IPS-15b (cell line): ENCODE data around the gene ATP10A.

ENCODE experiments used
- H3K27me3 ChIP-seq: one replicate; pipeline ENCODE4 v1.6.1; 2013; ENCODE audit warnings: low read length; ENCODE audit not compliant: control insufficient read depth, insufficient read depth
- H3K36me3 ChIP-seq: one replicate; pipeline ENCODE4 v1.6.1; 2013; ENCODE audit warnings: low read length; ENCODE audit not compliant: control insufficient read depth, insufficient read depth
- H3K4me1 ChIP-seq: one replicate; pipeline ENCODE4 v1.6.1; 2013; ENCODE audit warnings: mild to moderate bottlenecking, low read length; ENCODE audit not compliant: control insufficient read depth, insufficient read depth
- H3K4me3 ChIP-seq: one replicate; pipeline ENCODE4 v1.5.1; 2013; ENCODE audit warnings: low read depth, low read length
- H3K9ac ChIP-seq: one replicate; pipeline ENCODE4 v1.6.1; 2013; ENCODE audit warnings: low read depth, mild to moderate bottlenecking, low read length
- H3K9me3 ChIP-seq: one replicate; pipeline ENCODE4 v1.6.1; 2013; ENCODE audit warnings: mild to moderate bottlenecking, low read length; ENCODE audit not compliant: control insufficient read depth, insufficient read depth

The ATP10A gene

DNA sequence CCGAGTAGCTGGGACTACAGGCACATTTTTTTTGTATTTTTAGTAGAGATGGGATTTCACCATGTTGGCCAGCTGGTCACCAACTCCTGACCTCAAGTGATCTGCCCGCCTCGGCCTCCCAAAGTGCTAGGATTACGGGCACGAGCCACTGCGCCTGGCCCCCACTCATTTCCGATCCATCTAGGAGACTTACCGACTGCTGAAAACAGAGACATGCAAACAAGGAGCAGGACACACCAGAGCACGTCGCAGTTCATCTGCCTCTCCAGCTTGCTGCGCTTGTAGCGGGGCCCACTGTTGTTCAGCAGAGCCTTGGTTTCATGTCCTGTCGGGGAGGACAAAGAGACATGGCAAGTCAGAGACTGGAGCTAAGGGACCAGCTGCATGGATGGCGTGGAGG lies 137.4 kb downstream of the ATP10A start:
- Histone ChIP-seq H3K9ac (no peak overlapping the region), H3K9me3 (no peaks in the 10 kb centered on the region), H3K36me3 (no peaks in the 10 kb centered on the region), H3K4me3 (no peak overlapping the region), H3K4me1 (peaks cover 2% of the 10 kb centered on the region), H3K27me3 (no peaks in the 10 kb centered on the region)

DNA sequence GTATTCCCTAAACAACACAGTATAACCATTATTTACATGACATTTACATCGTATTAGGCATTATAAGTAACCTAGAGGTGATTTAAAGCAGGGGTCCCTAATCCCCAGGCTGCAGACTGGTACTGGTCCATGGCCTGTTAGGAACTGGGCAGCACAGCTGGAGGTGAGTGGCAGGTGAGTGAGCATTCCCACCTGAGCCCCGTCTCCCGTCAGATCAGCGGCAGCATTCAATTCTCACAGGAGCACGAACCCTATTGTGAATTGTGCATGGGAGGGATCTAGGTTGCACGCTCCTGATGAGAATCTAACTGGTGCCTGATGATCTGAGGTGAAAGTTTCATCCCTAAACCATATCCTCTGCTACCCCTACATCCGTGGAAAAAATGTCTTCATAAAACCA lies 138.2 kb downstream of the ATP10A start:
- Histone ChIP-seq H3K9ac (no peak overlapping the region), H3K4me1 (peaks cover 2% of the 10 kb centered on the region), H3K9me3 (no peaks in the 10 kb centered on the region), H3K27me3 (no peaks in the 10 kb centered on the region), H3K36me3 (no peaks in the 10 kb centered on the region), H3K4me3 (no peak overlapping the region)

DNA sequence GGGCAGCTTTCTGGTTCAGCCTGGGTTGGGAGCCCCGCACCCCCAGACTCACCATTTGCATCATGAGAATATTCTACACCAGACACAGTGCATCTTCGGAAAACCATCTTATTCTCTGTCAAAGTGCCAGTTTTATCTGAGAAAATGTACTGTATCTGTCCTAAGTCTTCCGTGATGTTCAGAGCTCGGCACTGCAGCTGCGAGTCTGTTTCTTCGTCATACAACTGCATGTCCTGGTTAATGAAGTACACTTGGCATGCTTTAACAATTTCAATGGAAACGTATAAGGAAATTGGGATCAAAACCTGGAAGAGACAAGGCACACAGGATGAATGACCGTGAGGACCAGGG lies 141.5 kb downstream of the ATP10A start:
- peaks cover 2% of the 10 kb centered on the region for H3K4me1 ChIP-seq
- H3K9me3 ChIP-seq, result no peaks in the 10 kb centered on the region
- H3K4me3 ChIP-seq, result no peak overlapping the region
- H3K36me3 ChIP-seq, result no peaks in the 10 kb centered on the region
- H3K9ac ChIP-seq, result no peak overlapping the region
- no peaks in the 10 kb centered on the region for H3K27me3 ChIP-seq

DNA sequence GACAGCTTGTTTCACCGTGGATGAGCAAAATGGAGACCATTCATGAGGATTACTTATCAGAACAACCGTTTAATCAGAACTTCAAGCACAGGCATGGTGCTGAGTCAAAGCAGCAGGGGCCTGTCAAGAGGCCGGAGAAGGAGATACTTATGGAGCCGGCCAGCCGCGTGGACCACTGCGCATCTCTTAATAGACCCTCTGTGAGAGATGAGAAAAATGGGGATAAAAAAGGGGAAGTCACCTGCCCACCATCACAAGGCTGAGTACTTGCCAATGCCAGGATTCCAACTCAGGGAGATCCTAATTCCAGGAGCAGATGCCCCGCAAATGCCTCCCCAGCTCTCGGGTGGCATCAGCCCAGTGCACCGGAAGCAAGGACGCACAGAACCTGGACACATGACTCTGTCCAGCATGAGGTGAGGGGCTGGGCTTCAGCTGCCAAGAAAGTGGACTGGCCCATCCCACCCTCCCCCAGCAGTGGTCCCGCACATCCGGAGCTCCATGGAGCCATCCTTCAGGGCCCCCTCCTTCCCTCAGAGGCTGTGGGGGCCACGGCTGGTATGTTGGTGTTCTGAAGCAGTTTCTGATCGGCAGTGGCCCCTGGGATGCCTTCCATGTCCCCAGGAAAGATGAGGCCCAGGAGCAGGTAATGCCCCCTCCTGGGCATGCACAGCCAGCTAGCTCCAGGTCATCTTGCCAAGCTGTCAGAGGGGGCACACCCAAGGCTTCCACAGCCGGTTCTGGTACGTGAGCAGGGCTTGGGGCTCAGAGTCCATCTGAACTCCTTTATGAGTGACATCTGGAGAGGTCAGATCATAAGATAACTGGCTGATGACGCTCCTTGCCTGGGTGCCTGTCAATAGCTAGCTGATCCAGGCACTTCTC lies 143.8 kb downstream of the ATP10A start:
- Histone ChIP-seq H3K4me3 (no peak overlapping the region), H3K9me3 (no peaks in the 10 kb centered on the region), H3K27me3 (no peaks in the 10 kb centered on the region), H3K4me1 (peaks cover 2% of the 10 kb centered on the region), H3K9ac (no peak overlapping the region), H3K36me3 (no peaks in the 10 kb centered on the region)

DNA sequence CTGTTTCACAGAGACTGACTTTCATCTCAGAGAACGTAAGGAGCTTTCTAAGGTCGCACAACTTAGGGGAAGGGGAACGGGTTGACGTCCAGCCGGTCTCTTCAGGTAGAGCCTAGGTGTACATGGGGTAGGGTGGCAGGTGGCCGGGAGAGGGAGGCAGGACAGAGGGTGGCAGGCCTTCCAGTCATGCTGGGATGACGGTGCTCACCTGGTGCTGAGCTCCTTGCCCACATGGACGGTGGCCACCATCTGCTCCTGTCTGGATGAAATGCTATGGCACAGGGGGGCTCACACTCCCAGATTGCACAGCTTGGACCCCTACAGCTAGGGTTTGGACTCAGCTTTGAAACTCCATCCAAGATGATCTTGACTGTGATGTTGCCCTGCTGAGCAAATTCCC lies 144.5 kb downstream of the ATP10A start:
- Histone ChIP-seq H3K9ac (no peak overlapping the region), H3K4me1 (peaks cover 2% of the 10 kb centered on the region), H3K27me3 (no peaks in the 10 kb centered on the region), H3K9me3 (no peaks in the 10 kb centered on the region), H3K36me3 (no peaks in the 10 kb centered on the region), H3K4me3 (no peak overlapping the region)

DNA sequence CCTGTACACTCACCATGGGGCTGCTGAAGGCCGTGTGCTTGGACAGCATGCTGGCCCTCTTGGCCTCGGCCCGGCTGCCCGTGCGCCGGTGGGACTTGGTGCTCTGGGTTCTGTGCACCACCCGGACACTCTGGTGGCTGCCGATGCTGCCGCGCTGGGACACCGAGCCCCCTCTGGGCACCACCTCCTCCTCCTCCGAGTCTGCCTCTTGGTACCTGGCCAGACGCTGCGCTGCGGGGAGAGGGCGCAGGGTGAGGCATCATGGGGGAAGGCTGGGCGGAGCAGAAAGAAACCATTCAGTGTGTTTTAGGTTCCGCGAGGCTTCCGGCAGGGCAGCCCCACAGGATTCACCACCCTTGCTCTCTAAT lies 145.0 kb downstream of the ATP10A start:
- no peaks in the 10 kb centered on the region for H3K36me3 ChIP-seq
- H3K4me3 ChIP-seq, result no peak overlapping the region
- no peaks in the 10 kb centered on the region for H3K9me3 ChIP-seq
- peaks cover 2% of the 10 kb centered on the region for H3K4me1 ChIP-seq
- no peaks in the 10 kb centered on the region for H3K27me3 ChIP-seq
- H3K9ac ChIP-seq, result no peak overlapping the region

DNA sequence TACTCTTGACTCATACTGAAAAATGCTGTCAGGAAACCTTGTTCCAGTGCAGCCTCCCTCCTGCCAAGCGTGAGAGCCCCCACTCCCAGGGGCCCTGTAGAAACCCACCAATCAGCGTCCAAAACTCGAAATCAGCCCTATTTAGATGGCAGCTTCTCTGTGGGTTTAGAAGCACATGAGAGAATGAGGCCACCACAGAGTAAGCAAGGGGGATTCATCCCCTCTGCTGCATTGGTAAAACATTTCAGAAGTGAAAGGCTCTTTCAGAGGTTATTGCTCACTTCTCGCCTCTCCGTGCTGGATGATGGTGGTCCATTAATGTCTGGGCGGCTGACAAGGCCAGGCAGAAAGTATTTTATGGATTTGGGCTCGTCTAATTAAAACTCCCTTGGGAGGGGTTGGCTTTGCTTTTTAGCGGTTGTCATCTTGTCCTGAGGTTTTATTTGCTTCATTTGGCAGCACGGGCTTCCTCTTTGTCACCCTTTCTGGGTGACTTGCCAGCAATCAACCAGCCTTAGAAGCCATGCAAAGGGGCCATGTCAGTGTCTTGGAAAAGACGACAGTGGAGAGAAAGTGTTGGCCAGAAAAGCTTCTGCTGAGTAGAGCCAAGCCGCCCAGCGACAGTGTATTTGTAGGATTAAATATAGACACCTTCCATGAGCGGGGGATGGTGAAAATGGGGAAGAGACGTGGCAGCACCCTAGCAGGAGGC lies 145.5 kb downstream of the ATP10A start:
- Histone ChIP-seq H3K36me3 (no peaks in the 10 kb centered on the region), H3K9ac (no peak overlapping the region), H3K9me3 (no peaks in the 10 kb centered on the region), H3K4me1 (peaks cover 2% of the 10 kb centered on the region), H3K4me3 (no peak overlapping the region), H3K27me3 (no peaks in the 10 kb centered on the region)

DNA sequence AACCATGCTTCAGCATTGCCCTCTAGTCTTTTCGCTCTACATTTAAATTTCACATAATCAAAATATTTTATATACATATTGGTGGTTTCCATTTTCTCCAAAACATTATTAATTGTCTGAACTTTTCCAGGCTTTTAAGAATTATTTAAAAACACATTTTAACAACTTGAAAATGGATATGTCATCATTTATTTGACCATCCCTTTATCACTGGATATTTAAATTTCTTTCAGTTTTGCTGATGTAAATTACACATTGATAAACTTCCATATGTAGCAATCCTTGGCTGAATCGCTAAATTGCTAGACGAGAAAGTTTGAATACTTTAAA lies 146.0 kb downstream of the ATP10A start:
- no peak overlapping the region for H3K9ac ChIP-seq

DNA sequence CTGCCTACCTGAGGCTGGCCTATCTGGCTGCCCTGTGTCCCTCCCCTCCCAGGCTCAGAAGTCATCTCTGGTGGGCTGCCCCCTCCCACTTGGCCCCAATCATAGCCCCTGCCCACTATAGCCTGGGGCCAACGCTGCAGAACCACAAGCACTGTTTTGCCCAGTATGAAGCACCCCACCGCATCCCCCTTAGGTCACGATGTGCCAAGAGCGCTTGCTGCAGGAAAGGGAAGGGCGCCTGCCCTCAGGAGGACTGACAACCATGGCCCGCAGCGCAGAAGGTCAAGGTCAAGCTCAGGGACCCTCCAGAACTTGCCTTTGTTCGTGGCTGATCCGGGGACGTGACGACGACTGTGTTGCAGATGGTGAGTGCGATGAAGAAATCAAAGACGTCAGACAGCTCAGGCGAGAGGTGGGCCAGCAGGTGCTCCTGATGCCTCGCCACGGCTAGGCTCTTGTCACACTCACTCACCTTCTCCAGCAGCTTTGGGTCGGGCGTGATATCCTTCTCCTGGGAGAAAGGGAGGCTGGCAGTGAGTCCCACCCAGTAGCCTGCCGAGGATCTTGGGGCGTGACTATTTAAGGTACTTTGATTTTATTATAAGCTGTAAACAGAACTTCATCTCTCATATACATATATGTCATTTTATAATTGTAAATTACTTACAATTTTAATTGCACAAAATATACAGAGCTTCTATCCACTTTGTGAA lies 146.6 kb downstream of the ATP10A start:
- no peaks in the 10 kb centered on the region for H3K36me3 ChIP-seq

More for the DNA sequence above, 146.0 kb downstream of the ATP10A start:
- H3K4me1 ChIP-seq, result peaks cover 2% of the 10 kb centered on the region
- H3K4me3 ChIP-seq, result no peak overlapping the region
- H3K9me3 ChIP-seq, result no peaks in the 10 kb centered on the region
- H3K36me3 ChIP-seq, result no peaks in the 10 kb centered on the region
- H3K27me3 ChIP-seq, result no peaks in the 10 kb centered on the region

DNA sequence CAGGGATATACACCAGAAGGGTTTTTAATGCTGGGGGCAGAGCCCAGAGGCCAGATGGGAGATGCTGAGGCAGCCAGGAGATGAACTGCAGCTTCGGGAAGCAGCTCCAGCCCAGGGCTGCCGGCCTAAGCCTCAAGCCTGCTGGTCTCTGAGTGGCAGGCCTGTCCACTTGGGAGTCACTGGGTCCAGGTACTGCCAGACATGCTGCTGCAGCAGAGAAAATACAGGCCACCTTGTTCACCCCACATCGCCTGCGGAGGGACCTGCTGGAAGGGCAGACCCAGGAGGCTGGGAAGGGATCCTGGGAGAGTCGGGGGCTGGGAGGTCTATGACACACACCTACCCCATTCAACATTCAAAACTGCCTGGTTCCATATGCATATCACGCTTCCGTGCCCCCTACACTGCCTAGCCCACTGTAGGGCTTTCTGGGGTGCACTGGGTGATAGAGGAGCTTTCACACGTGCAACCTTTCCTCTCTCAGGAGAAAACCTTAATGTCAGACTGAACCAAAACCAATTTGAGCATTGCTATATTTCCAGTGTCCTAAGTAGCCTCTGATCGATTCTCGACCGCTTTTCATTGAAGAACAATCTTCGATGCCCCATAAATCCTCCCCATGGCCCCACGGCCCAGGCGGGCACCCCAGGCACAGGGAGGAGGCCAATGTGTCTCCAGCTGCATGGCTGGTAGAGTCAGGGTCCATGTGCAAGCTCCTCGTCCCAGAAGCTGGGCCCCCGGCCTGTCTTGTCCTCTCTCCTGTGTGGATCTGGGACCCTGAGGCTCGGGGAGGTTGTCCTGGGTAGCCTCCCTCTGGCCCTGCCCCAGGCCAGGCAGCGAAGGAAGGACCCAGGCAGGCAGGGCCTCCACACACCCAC lies 147.4 kb downstream of the ATP10A start:
- no peaks in the 10 kb centered on the region for H3K9me3 ChIP-seq
- no peak overlapping the region for H3K4me3 ChIP-seq
- H3K27me3 ChIP-seq, result no peaks in the 10 kb centered on the region
- no peaks in the 10 kb centered on the region for H3K36me3 ChIP-seq
- H3K9ac ChIP-seq, result no peak overlapping the region
- H3K4me1 ChIP-seq, result no peaks in the 10 kb centered on the region

More for the DNA sequence above, 146.6 kb downstream of the ATP10A start:
- Histone ChIP-seq H3K4me1 (no peaks in the 10 kb centered on the region), H3K4me3 (no peak overlapping the region), H3K27me3 (no peaks in the 10 kb centered on the region), H3K9me3 (no peaks in the 10 kb centered on the region), H3K9ac (no peak overlapping the region)

DNA sequence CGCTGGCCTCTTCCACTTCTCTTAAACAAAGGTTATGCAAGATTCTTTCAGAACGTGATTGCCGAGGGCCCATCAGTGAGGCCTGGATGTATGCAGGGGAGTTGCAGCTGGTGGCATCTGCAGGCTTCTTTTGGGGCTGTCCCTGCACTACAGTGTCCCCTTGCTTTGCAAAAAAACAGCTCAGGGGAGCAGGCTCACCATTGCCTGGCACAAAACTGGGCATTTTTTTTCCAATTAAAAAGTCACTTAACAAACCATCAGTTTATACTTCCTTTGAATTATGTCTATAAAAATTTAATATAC lies 148.6 kb downstream of the ATP10A start:
- Histone ChIP-seq H3K4me1 (no peaks in the 10 kb centered on the region), H3K4me3 (no peak overlapping the region), H3K9ac (no peak overlapping the region), H3K9me3 (no peaks in the 10 kb centered on the region), H3K36me3 (no peaks in the 10 kb centered on the region), H3K27me3 (no peaks in the 10 kb centered on the region)
